ENCODE results near the gene CSF3R. TPM values are rescaled to one million over a fixed set of nuclear protein-coding genes. Genes with fewer than 3 reads are reported as not detected.
"Not testable (repeated sequence)": the region's sequence is repeated elsewhere in the genome, so short reads cannot be mapped to it uniquely, and the experiment has no call there.

CSF3R gene
- polyA plus RNA-seq, 1 of the 3 experiments (the other 2 are of a cell fraction) = not detected

- Histone ChIP-seq H3K27me3 (ENCODE audit: insufficient read depth) (no peaks in the 10 kb centered on the region; the same call in 1 of the 2 replicates), H3K4me2 (no peak overlapping the region), H4K20me1 (ENCODE audit: insufficient read depth) (no peaks in the 10 kb centered on the region), H3K4me1 (ENCODE audit: control insufficient read depth in 1 of 2, insufficient read depth in 2 of 2, low read depth in 1 of 2, low read length in 1 of 2) (no peaks in the 10 kb centered on the region; a peak in 1 of 4 replicates), H3F3A (replicated peaks; ENCODE audit: insufficient read depth) (no peaks in the 10 kb centered on the region), H3K36me3 (replicated peaks in 1 of 2; ENCODE audit: control insufficient read depth in 1 of 2, insufficient read depth in 2 of 2, low read length in 1 of 2) (no peaks in the 10 kb centered on the region), H3K79me2 (ENCODE audit: insufficient read depth) (no peaks in the 10 kb centered on the region), H2AFZ (ENCODE audit: low read depth) (no peak overlapping the region), H3K9me3 (no peaks in the 10 kb centered on the region), H3K9me2 (no peaks in the 10 kb centered on the region), H3K9ac (no peak overlapping the region), H3K4me3 (ENCODE audit: low read depth in 2 of 2, low read length in 1 of 2) (no peak overlapping the region), H3K27ac (ENCODE audit: low read depth in 2 of 2, low read length in 1 of 2) (no peak overlapping the region)
- whole genome bisulfite sequencing (ENCODE audit: low lambda C conversion rate) = 28% methylated on average over 8 of the region's 9 CpGs
- CTCF ChIA-PET = interaction anchor here (1.1 to 3.6 kb wide), 2 partner anchors 13 to 24 kb away, joined by 3 to 17 read pairs; no protein-coding TSS in a partner anchor
- POLR2A ChIA-PET = no interaction called here
- TF ChIP-seq, protein P1, sequence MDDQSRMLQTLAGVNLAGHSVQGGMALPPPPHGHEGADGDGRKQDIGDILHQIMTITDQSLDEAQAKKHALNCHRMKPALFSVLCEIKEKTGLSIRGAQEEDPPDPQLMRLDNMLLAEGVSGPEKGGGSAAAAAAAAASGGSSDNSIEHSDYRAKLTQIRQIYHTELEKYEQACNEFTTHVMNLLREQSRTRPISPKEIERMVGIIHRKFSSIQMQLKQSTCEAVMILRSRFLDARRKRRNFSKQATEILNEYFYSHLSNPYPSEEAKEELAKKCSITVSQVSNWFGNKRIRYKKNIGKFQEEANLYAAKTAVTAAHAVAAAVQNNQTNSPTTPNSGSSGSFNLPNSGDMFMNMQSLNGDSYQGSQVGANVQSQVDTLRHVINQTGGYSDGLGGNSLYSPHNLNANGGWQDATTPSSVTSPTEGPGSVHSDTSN (IDR thresholded peaks at IDR 0.05) = no peak
- TF ChIP-seq IRF3 (IDR thresholded peaks at IDR 0.05; ENCODE audit: low read depth, low read length) (no peak), USF2 (IDR thresholded peaks at IDR 0.05; ENCODE audit: borderline replicate concordance, low read depth, low read length) (no peak), TEAD4 (IDR thresholded peaks at IDR 0.05; ENCODE audit: borderline replicate concordance, insufficient read depth) (no peak), ELF1 (IDR thresholded peaks at IDR 0.05) (no peak), TCF12 (IDR thresholded peaks at IDR 0.05) (no peak), FOSL2 (IDR thresholded peaks at IDR 0.05; ENCODE audit: borderline replicate concordance, low read depth) (no peak), JUND (IDR thresholded peaks at IDR 0.05) (no peak), POLR2AphosphoS5 (IDR thresholded peaks at IDR 0.05; ENCODE audit: low read depth, low read length) (no peak), RFX5 (IDR thresholded peaks at IDR 0.05; ENCODE audit: low read length) (no peak), TAF1 (IDR thresholded peaks at IDR 0.05; ENCODE audit: borderline replicate concordance, low read depth, low read length) (no peak), MEF2A (IDR thresholded peaks at IDR 0.05; ENCODE audit: borderline replicate concordance, low read depth) (no peak), FOXM1 (IDR thresholded peaks at IDR 0.05; ENCODE audit: low read depth) (no peak), GABPA (IDR thresholded peaks at IDR 0.05; ENCODE audit: low read depth) (no peak), YY1 (IDR thresholded peaks at IDR 0.05; ENCODE audit: low read depth) (no peak), ZBTB33 (IDR thresholded peaks at IDR 0.05; ENCODE audit: borderline replicate concordance, low read depth) (no peak), FOXJ3 (CRISPR knock-in tag; IDR thresholded peaks at IDR 0.05) (no peak)
- TF ChIP-seq, protein P2, sequence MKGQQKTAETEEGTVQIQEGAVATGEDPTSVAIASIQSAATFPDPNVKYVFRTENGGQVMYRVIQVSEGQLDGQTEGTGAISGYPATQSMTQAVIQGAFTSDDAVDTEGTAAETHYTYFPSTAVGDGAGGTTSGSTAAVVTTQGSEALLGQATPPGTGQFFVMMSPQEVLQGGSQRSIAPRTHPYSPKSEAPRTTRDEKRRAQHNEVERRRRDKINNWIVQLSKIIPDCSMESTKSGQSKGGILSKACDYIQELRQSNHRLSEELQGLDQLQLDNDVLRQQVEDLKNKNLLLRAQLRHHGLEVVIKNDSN (IDR thresholded peaks at IDR 0.05; ENCODE audit: borderline replicate concordance, low read depth) = no peak
- TF ChIP-seq, protein P3, sequence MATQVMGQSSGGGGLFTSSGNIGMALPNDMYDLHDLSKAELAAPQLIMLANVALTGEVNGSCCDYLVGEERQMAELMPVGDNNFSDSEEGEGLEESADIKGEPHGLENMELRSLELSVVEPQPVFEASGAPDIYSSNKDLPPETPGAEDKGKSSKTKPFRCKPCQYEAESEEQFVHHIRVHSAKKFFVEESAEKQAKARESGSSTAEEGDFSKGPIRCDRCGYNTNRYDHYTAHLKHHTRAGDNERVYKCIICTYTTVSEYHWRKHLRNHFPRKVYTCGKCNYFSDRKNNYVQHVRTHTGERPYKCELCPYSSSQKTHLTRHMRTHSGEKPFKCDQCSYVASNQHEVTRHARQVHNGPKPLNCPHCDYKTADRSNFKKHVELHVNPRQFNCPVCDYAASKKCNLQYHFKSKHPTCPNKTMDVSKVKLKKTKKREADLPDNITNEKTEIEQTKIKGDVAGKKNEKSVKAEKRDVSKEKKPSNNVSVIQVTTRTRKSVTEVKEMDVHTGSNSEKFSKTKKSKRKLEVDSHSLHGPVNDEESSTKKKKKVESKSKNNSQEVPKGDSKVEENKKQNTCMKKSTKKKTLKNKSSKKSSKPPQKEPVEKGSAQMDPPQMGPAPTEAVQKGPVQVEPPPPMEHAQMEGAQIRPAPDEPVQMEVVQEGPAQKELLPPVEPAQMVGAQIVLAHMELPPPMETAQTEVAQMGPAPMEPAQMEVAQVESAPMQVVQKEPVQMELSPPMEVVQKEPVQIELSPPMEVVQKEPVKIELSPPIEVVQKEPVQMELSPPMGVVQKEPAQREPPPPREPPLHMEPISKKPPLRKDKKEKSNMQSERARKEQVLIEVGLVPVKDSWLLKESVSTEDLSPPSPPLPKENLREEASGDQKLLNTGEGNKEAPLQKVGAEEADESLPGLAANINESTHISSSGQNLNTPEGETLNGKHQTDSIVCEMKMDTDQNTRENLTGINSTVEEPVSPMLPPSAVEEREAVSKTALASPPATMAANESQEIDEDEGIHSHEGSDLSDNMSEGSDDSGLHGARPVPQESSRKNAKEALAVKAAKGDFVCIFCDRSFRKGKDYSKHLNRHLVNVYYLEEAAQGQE (IDR thresholded peaks at IDR 0.05; ENCODE audit: low read depth, low read length) = no peak
- DNase-seq = no peak
Observed at GRCh38 chr1:36492491-36492890, 9.8 kb upstream of the CSF3R start.

GRCh38 chr1:36489258-36490051 lies 6.7 kb upstream of the CSF3R start:
- DNase-seq; H3K9ac ChIP-seq; H3F3A ChIP-seq (replicated peaks; ENCODE audit: insufficient read depth); H3K4me1 ChIP-seq (ENCODE audit: control insufficient read depth in 1 of 2, insufficient read depth in 2 of 2, low read depth in 1 of 2, low read length in 1 of 2); POLR2A ChIA-PET; H2AFZ ChIP-seq (ENCODE audit: low read depth); H3K4me2 ChIP-seq; H3K9me2 ChIP-seq; H4K20me1 ChIP-seq (ENCODE audit: insufficient read depth); H3K9me3 ChIP-seq; H3K36me3 ChIP-seq (replicated peaks in 1 of 2; ENCODE audit: control insufficient read depth in 1 of 2, insufficient read depth in 2 of 2, low read length in 1 of 2); H3K79me2 ChIP-seq (ENCODE audit: insufficient read depth); H3K27me3 ChIP-seq (ENCODE audit: insufficient read depth); H3K4me3 ChIP-seq (ENCODE audit: low read depth in 2 of 2, low read length in 1 of 2); H3K27ac ChIP-seq (ENCODE audit: low read depth in 2 of 2, low read length in 1 of 2): not testable (repeated sequence)
- CTCF ChIA-PET = interaction anchor here (3.6 kb wide), 1 partner anchor 27 kb away, joined by 17 read pairs; no protein-coding TSS in a partner anchor
- 53% methylated on average over 10 of the region's 10 CpGs for WGBS (ENCODE audit: low lambda C conversion rate)
